Measurements from ENCODE around the gene CNOT1. TPM values are rescaled to one million over a fixed set of nuclear protein-coding genes. Genes with fewer than 3 reads are reported as not detected.

CNOT1 gene
- total and polyA plus RNA-seq, 12 donors = 40.9 to 189 (median 155) TPM

GRCh38 chr16:58503166-58503862 lies 126.3 kb downstream of the CNOT1 start:
- intact Hi-C loops (cut with DNase I) = loop anchor here in 1 of 2 donors (10.0 kb wide), 1 partner anchor 131 kb away; no protein-coding TSS in a partner anchor
- WGBS, 4 donors = 80 to 98% (median 87%) methylated on average over 7 to 14 of the region's 14 CpGs
- peak in 2 of 7 donors; percentile 11 to 49 for DNase-seq
- H3K4me1 ChIP-seq (replicated peaks in 1 of 2) = peaks cover 0 to 11% of the 10 kb centered on the region in 2 donors
- H3K9me3 ChIP-seq (replicated peaks in 1 of 3) = no peaks in the 10 kb centered on the region
- H3K4me3 ChIP-seq = no peak overlapping the region
- H3K27me3 ChIP-seq = no peaks in the 10 kb centered on the region
- H3K36me3 ChIP-seq (replicated peaks in 1 of 2) = peaks cover 0 to 32% of the 10 kb centered on the region in 2 donors
- H3K27ac ChIP-seq = no peak overlapping the region
- TF ChIP-seq POLR2A (IDR thresholded peaks at IDR 0.05) (no peak), CTCF (IDR thresholded peaks at IDR 0.05) (no peak)

GRCh38 chr16:58502217-58502921 lies 127.3 kb downstream of the CNOT1 start:
- intact Hi-C loops (cut with DNase I) = loop anchor here in 1 of 2 donors (10.0 kb wide), 1 partner anchor 132 kb away; no protein-coding TSS in a partner anchor
- H3K36me3 ChIP-seq (replicated peaks in 1 of 2) = peaks cover 0 to 22% of the 10 kb centered on the region in 2 donors
- peak overlapping the region in 2 of 5 donors; percentile 13 to 57 for H3K27ac ChIP-seq
- peaks cover 6 to 15% of the 10 kb centered on the region in 2 donors for H3K4me1 ChIP-seq (replicated peaks in 1 of 2)
- no peak for TF ChIP-seq CTCF (IDR thresholded peaks at IDR 0.05)
- TF ChIP-seq POLR2A (IDR thresholded peaks at IDR 0.05) = no peak
- H3K4me3 ChIP-seq = no peak overlapping the region
- peak in 2 of 7 donors; percentile 12 to 53 for DNase-seq
- H3K27me3 ChIP-seq = no peaks in the 10 kb centered on the region
- no peaks in the 10 kb centered on the region for H3K9me3 ChIP-seq (replicated peaks in 1 of 3)
- 66 to 81% (median 69%) methylated on average over 6 to 8 of the region's 8 CpGs for WGBS, 4 donors

DNA sequence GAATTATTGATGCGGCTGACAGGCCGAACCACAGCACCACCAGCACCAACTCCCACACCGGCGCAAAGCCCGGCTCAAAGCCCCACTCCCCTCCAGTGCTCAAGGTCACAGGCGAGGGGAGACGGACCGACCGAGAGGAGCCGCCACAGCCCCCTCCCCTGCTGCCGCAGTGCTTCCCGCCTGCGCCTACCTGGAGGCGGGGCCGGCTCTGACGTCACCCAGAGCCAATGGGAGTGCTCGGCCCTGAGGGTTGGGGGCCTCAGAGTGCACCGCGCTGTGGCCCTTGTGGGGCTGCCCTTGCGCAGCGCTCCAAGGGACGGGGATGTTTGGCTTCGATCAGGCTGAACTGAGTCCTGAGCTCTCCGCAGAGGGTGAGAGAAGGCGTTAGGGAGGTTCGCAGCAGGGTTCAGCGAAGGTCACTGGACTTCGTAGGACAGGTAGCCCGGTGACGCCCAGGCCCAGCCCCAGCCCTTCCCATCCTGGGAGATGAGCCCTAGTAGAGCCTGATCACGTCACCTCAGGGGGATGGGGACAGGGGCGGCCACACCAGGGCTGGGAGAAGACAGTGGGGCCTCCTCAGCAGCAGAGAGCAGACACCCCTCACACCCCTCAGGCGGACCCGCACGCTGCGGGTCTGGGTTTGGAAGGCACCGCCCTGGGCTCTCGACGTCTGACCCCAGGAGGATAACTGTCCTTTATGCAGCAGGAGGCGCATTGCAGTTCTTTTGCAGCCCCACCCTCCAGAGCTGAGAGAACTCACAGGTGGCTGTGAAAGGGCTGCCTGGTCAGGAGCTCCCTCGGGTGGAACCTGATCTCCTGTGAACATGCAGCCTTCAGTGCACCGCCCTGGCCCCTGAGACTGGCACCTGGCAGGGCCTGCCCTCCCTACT lies 128.1 kb downstream of the CNOT1 start:
- 34 to 64% (median 39%) methylated on average over 7 to 42 of the region's 42 CpGs for WGBS, 4 donors
- peaks cover 14 to 20% of the 10 kb centered on the region in 2 donors for H3K4me1 ChIP-seq (replicated peaks in 1 of 2)
- H3K36me3 ChIP-seq (replicated peaks in 1 of 2) = peaks cover 0 to 15% of the 10 kb centered on the region in 2 donors
- no peaks in the 10 kb centered on the region for H3K27me3 ChIP-seq
- peak overlapping the region in 1 of 4 donors; percentile 26 for H3K4me3 ChIP-seq
- TF ChIP-seq POLR2A (IDR thresholded peaks at IDR 0.05) (no peak), CTCF (IDR thresholded peaks at IDR 0.05) (no peak)
- intact Hi-C loops (cut with DNase I) = loop anchor here in 1 of 2 donors (10.0 kb wide), 1 partner anchor 133 kb away; no protein-coding TSS in a partner anchor
- peak overlapping the region in 2 of 5 donors; percentile 13 to 57 for H3K27ac ChIP-seq
- H3K9me3 ChIP-seq (replicated peaks in 1 of 3) = no peaks in the 10 kb centered on the region
- peak in 3 of 7 donors; percentile 14 to 68 (median 28) for DNase-seq

Measured in adrenal gland (tissue), 12 donors.